K562 (cell line): ENCODE data around the gene CXCL6. TPM values are rescaled to one million over a fixed set of nuclear protein-coding genes. Genes with fewer than 3 reads are reported as not detected.

Experiments used
- CTBP1 ChIP-seq: fragments of 450-650 bp; IDR thresholded peaks from 2 replicates; pipeline ENCODE4 v1.6.1; 2016; ENCODE audit warnings: borderline replicate concordance
- CXXC5 ChIP-seq: fragments of 250-450 bp; sonication (Bioruptor Pico); IDR thresholded peaks from 2 replicates; pipeline ENCODE4 v1.8.0; 2022; ENCODE audit warnings: inconsistent platforms, mild to moderate bottlenecking, moderate library complexity
- ELF1 ChIP-seq: fragments of 200-800 bp; sonication (Bioruptor generic); IDR thresholded peaks from 2 replicates; pipeline ENCODE4 v1.6.1; 2016; ENCODE audit warnings: missing genetic modification characterization, missing compliant biosample characterization
- HMG20B ChIP-seq: fragments of 250-450 bp; sonication (Bioruptor Pico); IDR thresholded peaks from 2 replicates; pipeline ENCODE4 v1.5.0; 2021; ENCODE audit warnings: mild to moderate bottlenecking
- LCOR ChIP-seq: sonication (generic); formaldehyde crosslinking; IDR thresholded peaks from 2 replicates; pipeline ENCODE4 v1.8.0; 2022; ENCODE audit warnings: mild to moderate bottlenecking, missing genetic modification reagents
- MAFF ChIP-seq: IDR thresholded peaks from 2 replicates; pipeline ENCODE4 v1.6.1; 2012; ENCODE audit warnings: low read length, improper control_type of control experiment
- MCM7 ChIP-seq, 2 experiments: fragments of 450-650 bp; IDR thresholded peaks; 2 replicates each; pipeline ENCODE4 v1.6.1; 2016 to 2018
- TSHZ1 ChIP-seq: fragments of 250-450 bp; sonication (Bioruptor Pico); IDR thresholded peaks from 2 replicates; pipeline ENCODE4 v1.4.0; 2020; ENCODE audit warnings: mild to moderate bottlenecking, moderate library complexity
- ZNF134 ChIP-seq: fragments of 250-450 bp; sonication (Bioruptor Pico); conservative IDR thresholded peaks from 2 replicates; pipeline ENCODE4 v1.4.0; 2020
- ZNF143 ChIP-seq: sonication (generic); formaldehyde crosslinking; IDR thresholded peaks from 2 replicates; pipeline ENCODE4 v1.9.0; 2022; ENCODE audit warnings: mild to moderate bottlenecking, missing genetic modification reagents
- polyA plus RNA-seq, 8 experiments: library from polyadenylated mRNA; depleted of rRNA in 4 of 8; stranded (reverse) in 5 of 8; unstranded in 3 of 8; fragments of >200 nt; fragmentation: Nextera tagmentation in 2 of 8; fragmentation: Illumina TruSeq in 1 of 8; extraction: Ambion mirVana in 2 of 8; extraction: Trizol in 1 of 8; gene quantifications; 2 replicates each; pipeline versions ENCODE4 v1.2.1 to v1.2.3, GENCODE V29; 2011 to 2014; ENCODE audit warnings: inconsistent platforms in 1 of 8, missing spikeins in 1 of 8
- total RNA-seq, 7 experiments: library from RNA; depleted of rRNA in 6 of 7; stranded (reverse); fragments of >200 nt in 6 of 7; fragmentation: Illumina TruSeq in 2 of 7; extraction: Trizol in 2 of 7; gene quantifications; 2 replicates each; pipeline versions ENCODE4 v1.2.1 to v1.2.3, GENCODE V29; 2011 to 2021; ENCODE audit warnings: low replicate concordance in 1 of 7
- TF ChIP-seq, protein P1 (sequence below), 2 experiments: fragments of 450-650 bp in 1 of 2; sonication (generic) in 1 of 2; formaldehyde crosslinking in 1 of 2; IDR thresholded peaks; 2 replicates each; pipeline versions ENCODE4 v1.7.1 to v1.9.0; 2016 to 2022; ENCODE audit warnings: inconsistent platforms in 1 of 2, mild to moderate bottlenecking in 1 of 2, missing genetic modification reagents in 1 of 2

The CXCL6 gene
- total and polyA plus RNA-seq, 9 of the 15 experiments (the other 6 are each of a cell fraction or from before 2014, with no cell fraction given), result not detected

GRCh38 chr4:73868206-73869129 lies 32.0 kb downstream of the CXCL6 start (continued):
- TF ChIP-seq ELF1 (tag) (no peak), MCM7 (IDR thresholded peaks at IDR 0.05) (no peak), MAFF (no peak), LCOR (CRISPR knock-in tag) (no peak), CTBP1 (0 out of 2 replicates have a peak, but pooled peaks have one; percentile 43), ZNF134 (CRISPR knock-in tag) (no peak), ZNF143 (CRISPR knock-in tag) (no peak), HMG20B (no peak), CXXC5 (no peak), TSHZ1 (CRISPR knock-in tag) (no peak)
- TF ChIP-seq, protein P1, sequence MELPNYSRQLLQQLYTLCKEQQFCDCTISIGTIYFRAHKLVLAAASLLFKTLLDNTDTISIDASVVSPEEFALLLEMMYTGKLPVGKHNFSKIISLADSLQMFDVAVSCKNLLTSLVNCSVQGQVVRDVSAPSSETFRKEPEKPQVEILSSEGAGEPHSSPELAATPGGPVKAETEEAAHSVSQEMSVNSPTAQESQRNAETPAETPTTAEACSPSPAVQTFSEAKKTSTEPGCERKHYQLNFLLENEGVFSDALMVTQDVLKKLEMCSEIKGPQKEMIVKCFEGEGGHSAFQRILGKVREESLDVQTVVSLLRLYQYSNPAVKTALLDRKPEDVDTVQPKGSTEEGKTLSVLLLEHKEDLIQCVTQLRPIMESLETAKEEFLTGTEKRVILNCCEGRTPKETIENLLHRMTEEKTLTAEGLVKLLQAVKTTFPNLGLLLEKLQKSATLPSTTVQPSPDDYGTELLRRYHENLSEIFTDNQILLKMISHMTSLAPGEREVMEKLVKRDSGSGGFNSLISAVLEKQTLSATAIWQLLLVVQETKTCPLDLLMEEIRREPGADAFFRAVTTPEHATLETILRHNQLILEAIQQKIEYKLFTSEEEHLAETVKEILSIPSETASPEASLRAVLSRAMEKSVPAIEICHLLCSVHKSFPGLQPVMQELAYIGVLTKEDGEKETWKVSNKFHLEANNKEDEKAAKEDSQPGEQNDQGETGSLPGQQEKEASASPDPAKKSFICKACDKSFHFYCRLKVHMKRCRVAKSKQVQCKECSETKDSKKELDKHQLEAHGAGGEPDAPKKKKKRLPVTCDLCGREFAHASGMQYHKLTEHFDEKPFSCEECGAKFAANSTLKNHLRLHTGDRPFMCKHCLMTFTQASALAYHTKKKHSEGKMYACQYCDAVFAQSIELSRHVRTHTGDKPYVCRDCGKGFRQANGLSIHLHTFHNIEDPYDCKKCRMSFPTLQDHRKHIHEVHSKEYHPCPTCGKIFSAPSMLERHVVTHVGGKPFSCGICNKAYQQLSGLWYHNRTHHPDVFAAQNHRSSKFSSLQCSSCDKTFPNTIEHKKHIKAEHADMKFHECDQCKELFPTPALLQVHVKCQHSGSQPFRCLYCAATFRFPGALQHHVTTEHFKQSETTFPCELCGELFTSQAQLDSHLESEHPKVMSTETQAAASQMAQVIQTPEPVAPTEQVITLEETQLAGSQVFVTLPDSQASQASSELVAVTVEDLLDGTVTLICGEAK (IDR thresholded peaks at IDR 0.05), result peak; percentile 28; the same call in 1 of the 2 replicates
- TF ChIP-seq, protein P1 (CRISPR knock-in tag; IDR thresholded peaks at IDR 0.05), result no peak
